NCI-H748 (cell line): ENCODE data around the gene CFAP73.
"Not testable (repeated sequence)": the region's sequence is repeated elsewhere in the genome, so short reads cannot be mapped to it uniquely, and the experiment has no call there.

Experiments used
- DNase-seq: peaks from one replicate; lab custom pipeline; 2025; ENCODE audit not compliant: unreplicated experiment; lab: John Stamatoyannopoulos, UW

CFAP73 gene

GRCh38 chr12:113141716-113142115 is 7.8 kb upstream of the CFAP73 start:
- not testable (repeated sequence) for DNase-seq

- DNase-seq, result no peak
Measured at GRCh38 chr12:113142173-113142885, 7.2 kb upstream of the CFAP73 start.

- no peak for DNase-seq
Measured at GRCh38 chr12:113142886-113143332, 6.6 kb upstream of the CFAP73 start.

DNA sequence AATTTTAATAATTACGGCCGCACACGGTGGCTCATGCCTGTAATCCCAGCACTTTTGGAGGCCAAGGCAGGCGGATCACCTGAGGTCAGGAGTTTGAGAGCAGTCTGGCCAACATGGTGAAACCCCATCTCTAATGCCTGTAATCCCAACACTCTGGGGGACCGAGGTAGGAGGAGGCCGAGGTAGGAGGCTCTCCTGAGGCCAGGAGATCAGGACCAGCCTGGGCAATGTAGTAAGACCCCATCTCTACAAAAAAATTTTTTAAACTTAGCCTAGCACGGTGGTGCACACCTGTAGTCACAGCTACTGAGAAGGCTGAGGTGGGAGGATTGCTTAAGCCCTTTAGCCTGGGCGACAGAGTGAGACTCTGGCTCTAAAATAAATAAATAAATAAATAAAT is 5.6 kb upstream of the CFAP73 start:
- DNase-seq, result no peak

DNA sequence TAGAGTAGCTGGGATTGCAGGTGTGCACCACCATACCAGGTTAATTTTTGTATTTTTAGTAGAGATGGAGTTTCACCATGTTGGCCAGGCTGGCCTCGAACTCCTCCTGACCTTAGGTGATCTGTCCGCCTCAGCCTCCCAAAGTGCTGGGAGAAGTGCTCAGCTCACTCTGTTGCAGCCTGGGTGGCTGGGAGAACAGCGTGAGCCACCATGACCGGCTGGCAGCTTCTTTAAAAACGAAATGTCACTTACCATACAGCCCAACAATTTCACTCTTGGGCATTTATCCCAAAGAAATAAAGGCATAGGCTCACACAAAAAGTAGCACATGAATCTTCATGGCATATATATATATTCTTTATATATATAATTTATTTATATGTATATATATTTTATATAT is 4.7 kb upstream of the CFAP73 start:
- no peak for DNase-seq

GRCh38 chr12:113145720-113146551 is 3.6 kb upstream of the CFAP73 start:
- no peak for DNase-seq

DNA sequence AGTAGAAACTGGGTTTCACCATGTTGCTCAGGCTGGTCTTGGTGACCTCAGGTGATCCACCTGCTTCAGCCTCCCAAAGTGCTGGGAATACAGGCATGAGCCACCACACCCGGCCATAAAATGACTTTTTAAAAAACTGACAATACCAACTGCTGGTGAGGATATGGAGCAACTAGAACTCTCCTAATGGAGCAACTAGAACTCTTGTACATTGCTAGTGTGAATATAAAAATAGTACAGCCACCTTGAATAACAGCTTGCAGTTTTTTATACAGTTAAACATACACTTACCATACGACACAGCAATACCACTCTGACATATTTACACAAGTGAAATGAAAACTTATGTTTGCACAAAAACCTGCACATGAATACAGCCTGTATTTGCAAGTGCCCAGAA is 2.5 kb upstream of the CFAP73 start:
- DNase-seq, result no peak

DNA sequence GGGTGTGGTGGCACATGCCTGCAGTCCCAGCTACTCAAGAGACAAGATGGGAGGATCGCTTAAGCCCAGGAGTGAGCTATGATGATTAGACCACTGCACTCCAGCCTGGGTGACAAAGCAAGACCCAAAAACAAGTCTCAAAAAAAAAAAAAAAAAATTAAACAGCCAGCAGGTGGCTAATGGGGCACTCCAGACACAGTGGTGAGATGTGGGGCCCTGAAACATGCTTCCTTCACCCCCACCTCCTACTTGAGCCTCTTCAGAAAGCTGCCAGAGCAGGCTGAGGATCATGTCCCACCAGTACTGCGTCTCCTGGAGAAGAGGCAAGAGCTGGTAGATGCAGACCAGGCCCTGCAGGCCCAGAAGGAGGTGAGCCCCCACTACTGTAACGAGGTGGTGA is 2.1 kb downstream of the CFAP73 start:
- DNase-seq, result no peak

GRCh38 chr12:113152196-113152834 is 2.8 kb downstream of the CFAP73 start:
- no peak for DNase-seq

GRCh38 chr12:113152835-113153814 is 3.6 kb downstream of the CFAP73 start:
- DNase-seq, result peak; percentile 90

DNA sequence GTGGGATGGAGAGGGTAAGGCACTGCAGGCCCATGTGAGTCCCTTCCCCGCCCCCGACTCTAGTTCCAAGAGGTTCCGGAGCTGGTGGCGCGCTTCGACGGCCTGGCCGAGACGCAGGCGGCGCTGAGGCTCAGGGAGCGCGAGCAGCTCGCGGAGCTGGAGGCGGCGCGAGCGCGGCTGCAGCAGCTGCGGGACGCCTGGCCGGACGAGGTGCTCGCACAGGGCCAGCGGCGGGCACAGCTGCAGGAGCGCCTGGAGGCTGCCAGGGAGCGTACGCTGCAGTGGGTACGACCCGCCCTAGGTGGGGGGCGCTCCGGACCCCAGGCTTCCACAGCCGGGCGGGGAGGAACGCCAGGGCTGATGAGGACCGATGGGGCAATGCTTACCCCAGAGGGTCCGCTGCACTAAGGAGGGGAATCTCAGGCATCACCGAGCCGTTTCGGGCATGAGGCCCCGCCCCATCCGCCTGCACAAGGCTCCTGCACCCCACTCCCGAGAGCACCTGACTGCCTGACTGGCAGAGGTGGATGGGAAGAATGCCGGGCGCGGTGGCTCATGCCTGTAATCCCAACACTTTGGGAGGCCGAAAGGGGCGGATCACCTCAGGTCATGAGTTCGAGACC is 4.9 kb downstream of the CFAP73 start:
- peak; percentile 76 for DNase-seq

- DNase-seq, result no peak
Measured at GRCh38 chr12:113155060-113155459, 5.5 kb downstream of the CFAP73 start.

DNA sequence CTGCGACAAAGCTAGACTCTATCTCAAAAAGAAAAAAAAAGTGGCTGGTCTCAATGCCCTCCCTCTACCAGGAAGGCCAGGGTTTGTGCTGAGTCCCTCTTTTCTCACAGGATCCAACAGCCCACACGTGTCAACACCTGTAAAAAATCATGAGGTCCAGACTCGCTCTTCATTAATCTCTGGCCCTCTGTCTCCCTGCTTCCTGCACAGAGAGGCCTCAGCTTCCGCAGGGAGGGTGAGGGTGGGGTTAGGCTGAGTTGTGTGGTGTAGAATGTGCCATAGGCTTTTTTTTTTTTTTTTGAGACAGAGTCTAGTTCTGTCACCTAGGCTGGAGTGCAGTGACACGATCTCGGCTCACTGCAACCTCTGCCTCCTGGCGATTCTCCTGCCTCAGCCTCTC is 6.1 kb downstream of the CFAP73 start:
- no peak for DNase-seq

DNA sequence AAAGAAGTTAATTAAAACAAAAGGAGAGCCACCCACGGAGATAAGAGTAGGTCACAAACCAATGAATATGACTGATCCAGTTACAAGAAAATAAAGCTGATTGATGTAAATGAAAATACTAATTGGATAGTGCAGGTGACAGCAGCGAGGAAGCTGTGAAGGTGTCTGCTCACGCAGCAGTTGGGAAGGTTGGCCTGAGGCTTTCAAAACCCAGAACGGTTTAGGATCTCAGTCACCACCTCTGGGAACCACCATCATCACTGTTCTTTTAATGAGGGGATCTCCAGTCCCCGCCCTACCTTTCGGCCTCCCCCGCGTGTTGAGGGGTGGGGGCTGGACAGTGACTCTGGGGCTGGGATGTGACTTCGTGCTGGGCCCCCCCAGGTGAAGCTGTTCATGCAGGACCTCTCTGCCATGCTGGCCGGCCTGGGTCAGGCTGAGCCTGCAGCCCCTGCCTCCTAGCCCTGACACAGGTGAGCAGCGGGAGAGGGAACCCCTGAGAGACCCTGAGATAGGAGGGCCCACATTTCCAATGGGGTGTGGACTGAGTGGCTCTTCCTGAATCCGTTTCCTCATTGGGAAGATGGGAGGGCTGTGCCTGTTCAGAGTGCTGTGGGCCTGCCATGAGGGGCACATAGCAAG is 7.8 kb downstream of the CFAP73 start:
- DNase-seq, result no peak

DNA sequence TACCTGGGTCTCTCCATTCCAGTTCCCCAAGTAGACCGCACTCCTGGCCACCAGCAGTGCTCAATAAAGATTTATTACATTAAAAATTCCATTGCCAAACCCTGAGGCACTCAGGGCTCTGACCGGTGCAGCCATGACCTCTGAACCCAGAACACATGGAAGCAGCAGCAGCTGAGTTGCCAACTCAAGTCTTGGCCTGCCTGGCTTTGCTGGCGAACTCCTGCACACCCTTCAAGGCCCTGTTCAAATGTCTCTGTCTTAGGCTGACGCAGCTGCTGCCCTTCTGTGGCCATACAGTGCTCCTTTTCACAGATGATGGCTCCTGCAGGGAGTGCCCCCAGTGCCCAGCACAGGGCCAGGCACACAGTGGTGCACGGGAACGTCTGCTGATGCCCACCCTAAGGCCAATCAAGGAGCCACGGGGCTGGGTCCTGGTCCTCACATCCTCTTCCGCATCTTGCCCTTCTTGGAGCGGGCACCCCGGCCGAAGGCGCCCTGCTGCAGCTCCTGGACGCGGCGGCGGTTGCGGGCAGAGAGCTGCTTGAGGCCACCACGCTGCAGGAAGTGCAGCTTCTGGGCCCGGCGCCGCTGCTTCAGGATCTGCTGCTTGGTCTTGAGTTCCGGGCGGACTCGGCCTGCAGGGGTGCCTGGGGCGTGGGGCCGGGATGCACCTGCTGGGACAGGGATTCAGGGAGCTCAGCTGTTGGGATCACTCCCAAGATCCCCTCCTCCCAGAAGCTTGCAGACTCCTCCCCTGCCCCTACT is 9.1 kb downstream of the CFAP73 start:
- no peak for DNase-seq

DNA sequence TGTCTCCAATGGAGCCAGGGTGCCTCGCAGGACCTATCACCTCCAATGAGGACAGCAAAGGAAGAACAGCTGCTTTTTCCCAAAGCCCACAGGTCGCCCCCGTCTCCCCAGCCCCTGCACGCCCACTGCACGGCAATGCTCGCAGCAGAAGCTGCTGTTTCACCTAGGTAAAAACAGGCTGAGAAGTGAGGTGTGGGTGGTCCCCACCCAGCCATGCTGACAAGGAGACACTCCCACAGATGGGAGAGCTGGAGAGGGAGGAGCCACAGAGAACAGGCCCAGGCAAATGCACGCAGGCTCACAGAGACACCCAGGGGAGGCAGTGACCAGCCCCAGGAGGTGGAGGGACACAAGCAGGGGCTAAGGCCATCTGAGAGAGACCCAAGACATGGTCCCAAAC is 10.4 kb downstream of the CFAP73 start:
- DNase-seq, result no peak

DNA sequence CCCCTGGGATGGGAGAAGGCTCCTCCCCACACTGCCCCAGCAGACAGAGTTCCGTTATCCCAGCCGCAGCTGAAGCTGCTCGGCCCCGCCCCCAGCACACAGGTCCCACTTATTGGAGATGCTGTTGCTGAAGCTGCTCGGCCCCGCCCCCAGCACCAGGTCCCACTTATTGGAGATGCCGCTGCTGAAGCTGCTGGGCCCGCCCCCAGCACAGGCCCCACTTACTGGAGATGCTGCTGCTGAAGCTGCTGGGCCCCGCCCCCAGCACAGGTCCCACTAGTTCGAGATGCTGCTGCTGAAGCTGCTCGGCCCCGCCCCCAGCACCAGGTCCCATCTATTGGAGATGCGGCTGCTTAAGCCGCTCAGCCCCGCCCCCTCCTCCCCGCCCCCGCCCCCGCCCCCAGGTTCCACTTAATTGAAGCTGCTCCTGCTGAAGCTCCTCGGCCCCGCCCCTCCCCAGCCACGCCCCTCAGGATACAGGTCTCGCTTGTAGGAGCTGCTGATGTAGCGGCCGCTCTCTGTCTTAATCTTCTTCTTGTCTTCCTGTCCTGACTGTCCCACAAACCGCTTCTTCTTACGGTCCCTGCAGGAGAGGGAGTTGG is 12.0 kb downstream of the CFAP73 start:
- peak; percentile 73 for DNase-seq
